Esophagus squamous epithelium (tissue), 5 donors: ENCODE data around the gene CCDC186. TPM values are rescaled to one million over a fixed set of nuclear protein-coding genes. Genes with fewer than 3 reads are reported as not detected.
A peak's percentile ranks its signal among the peaks of the same experiment; 100 is the strongest.

Experiments used
- DNase-seq: peaks from one replicate; lab custom pipeline; 2025; lab: John Stamatoyannopoulos, UW
- H3K27ac ChIP-seq, 4 donors: fragments of 200-600 bp; sonication (generic); one replicate each; pipeline ENCODE4 v1.5.1; 2016 to 2019; ENCODE audit warnings: mild to moderate bottlenecking in 1 of 4
- H3K27me3 ChIP-seq, 4 donors: fragments of 200-600 bp; sonication (generic); 1 replicate in 3 of 4; 2 replicates in 1 of 4; pipeline versions ENCODE4 v1.5.1 to v1.6.0; 2017 to 2021; ENCODE audit warnings: antibody characterized with exemption in 1 of 4
- H3K36me3 ChIP-seq, 3 donors: fragments of 200-600 bp; sonication (generic); one replicate each; pipeline ENCODE4 v1.5.1; 2016 to 2019
- H3K4me1 ChIP-seq, 3 donors: fragments of 200-600 bp; sonication (generic); one replicate each; pipeline ENCODE4 v1.5.1; 2017 to 2019
- H3K4me3 ChIP-seq, 4 donors: fragments of 200-600 bp; sonication (generic); 1 replicate in 3 of 4; 2 replicates in 1 of 4; pipeline ENCODE4 v1.5.1; 2016 to 2019; ENCODE audit warnings: mild to moderate bottlenecking in 2 of 4, moderate library complexity in 1 of 4
- H3K9me3 ChIP-seq, 3 donors: fragments of 200-600 bp; sonication (generic); one replicate each; pipeline ENCODE4 v1.5.1; 2016 to 2019
- POLR2A ChIP-seq, 4 donors: fragments of 450-650 bp; IDR thresholded peaks; one replicate each; pipeline ENCODE4 v1.6.1; 2017; ENCODE audit warnings: antibody characterized with exemption in 4 of 4, mild to moderate bottlenecking in 4 of 4, moderate library complexity in 3 of 4
- WGBS, 2 donors: methylation state at CpG; one replicate each; pipeline ENCODE4 v1.1.5; 2018; 5-methylcytosine and 5-hydroxymethylcytosine counted together
- intact Hi-C: fragments of 100-400 bp; cut with DNase I; formaldehyde crosslinking; loops from one replicate; pipeline ENCODE4 v1.15.0; 2022
- total RNA-seq, 4 donors: library from RNA; depleted of rRNA; stranded (reverse); fragments of >200 nt; gene quantifications; one replicate each; pipeline ENCODE4 v1.1.0, GENCODE V29; 2016
- TF ChIP-seq, protein P1 (sequence below), 6 experiments: fragments of 450-650 bp in 4 of 6; fragments of 200-600 bp in 2 of 6; sonication (generic) in 2 of 6; IDR thresholded peaks; one replicate each; pipeline ENCODE4 v1.5.1; 2016 to 2019; ENCODE audit warnings: antibody characterized with exemption in 6 of 6, mild to moderate bottlenecking in 4 of 6, moderate library complexity in 4 of 6
- donor health status: DM: yes; HTN: yes; CAD: no.

CCDC186 gene
- total RNA-seq, 4 donors from 2014 or later = 15.5 to 28.4 (median 23.5) TPM

DNA sequence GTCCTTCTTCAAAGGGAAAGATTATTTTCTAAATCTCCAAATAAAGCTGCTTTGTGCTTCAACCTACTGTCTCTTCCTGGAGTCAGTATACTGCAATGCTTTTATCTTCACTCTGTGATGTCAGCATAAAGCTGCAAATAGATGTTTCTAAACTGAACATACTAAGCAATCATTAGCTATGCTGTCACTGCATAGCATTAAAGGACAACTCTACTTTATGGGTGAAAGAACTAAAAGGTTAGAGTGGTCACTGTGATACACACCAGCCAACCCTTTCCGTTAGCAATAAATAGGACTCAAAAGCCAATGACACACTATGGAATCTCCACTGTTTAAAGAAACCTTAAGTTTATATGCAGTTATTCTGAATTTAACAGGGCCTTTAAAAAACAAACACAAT is 1.8 kb downstream of the CCDC186 start:
- peaks cover 4 to 14% (median 10%) of the 10 kb centered on the region in 3 donors for H3K9me3 ChIP-seq
- H3K27me3 ChIP-seq = no peaks in the 10 kb centered on the region
- H3K4me1 ChIP-seq = peaks cover 8 to 31% (median 16%) of the 10 kb centered on the region in 3 donors
- 18 to 22% methylated on average over 1 of the region's 1 CpG for WGBS, 2 donors
- DNase-seq = no peak
- H3K36me3 ChIP-seq = peaks cover 0 to 12% (median 0%) of the 10 kb centered on the region in 3 donors
- H3K4me3 ChIP-seq = peak overlapping the region in 3 of 4 donors; percentile 63 to 95 (median 91)
- TF ChIP-seq POLR2A (IDR thresholded peaks at IDR 0.05) = no peak
- TF ChIP-seq, protein P1, sequence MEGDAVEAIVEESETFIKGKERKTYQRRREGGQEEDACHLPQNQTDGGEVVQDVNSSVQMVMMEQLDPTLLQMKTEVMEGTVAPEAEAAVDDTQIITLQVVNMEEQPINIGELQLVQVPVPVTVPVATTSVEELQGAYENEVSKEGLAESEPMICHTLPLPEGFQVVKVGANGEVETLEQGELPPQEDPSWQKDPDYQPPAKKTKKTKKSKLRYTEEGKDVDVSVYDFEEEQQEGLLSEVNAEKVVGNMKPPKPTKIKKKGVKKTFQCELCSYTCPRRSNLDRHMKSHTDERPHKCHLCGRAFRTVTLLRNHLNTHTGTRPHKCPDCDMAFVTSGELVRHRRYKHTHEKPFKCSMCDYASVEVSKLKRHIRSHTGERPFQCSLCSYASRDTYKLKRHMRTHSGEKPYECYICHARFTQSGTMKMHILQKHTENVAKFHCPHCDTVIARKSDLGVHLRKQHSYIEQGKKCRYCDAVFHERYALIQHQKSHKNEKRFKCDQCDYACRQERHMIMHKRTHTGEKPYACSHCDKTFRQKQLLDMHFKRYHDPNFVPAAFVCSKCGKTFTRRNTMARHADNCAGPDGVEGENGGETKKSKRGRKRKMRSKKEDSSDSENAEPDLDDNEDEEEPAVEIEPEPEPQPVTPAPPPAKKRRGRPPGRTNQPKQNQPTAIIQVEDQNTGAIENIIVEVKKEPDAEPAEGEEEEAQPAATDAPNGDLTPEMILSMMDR (IDR thresholded peaks at IDR 0.05) = no peak
- peak overlapping the region in 2 of 4 donors; percentile 94 to 97 for H3K27ac ChIP-seq
- intact Hi-C loops = no loop called here

DNA sequence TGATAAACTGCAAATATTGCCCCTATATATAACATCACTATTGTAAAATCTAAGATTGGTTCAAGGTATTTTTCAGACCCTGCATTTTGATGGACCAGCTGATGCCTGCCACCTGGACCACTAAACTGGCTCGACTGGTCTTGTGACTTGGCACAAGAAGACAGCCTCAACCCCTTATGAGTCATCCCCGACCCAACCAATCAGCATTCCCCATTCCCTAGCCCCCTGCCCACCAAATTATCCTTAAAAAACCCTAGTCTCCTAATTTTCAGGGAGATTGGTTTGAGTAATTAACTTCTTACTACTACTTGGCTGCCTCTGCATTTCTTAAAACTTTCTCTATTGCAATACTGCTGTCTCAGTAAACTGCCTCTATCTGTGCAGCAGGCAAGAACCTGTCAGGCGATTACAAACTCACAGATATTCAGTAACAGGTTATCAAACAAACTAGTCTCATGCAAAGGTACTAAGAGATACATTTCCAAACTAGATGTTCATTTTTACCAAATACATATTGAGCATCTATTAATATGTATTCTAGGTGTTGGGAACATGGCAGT is 5.5 kb downstream of the CCDC186 start:
- TF ChIP-seq, protein P1 (IDR thresholded peaks at IDR 0.05) = no peak
- no peak for TF ChIP-seq POLR2A (IDR thresholded peaks at IDR 0.05)
- H3K9me3 ChIP-seq = peaks cover 4 to 14% (median 10%) of the 10 kb centered on the region in 3 donors
- peaks cover 0 to 12% (median 0%) of the 10 kb centered on the region in 3 donors for H3K36me3 ChIP-seq
- intact Hi-C loops = no loop called here
- H3K4me1 ChIP-seq = peaks cover 16 to 52% (median 18%) of the 10 kb centered on the region in 3 donors
- 80 to 94% methylated on average over 3 of the region's 3 CpGs for WGBS, 2 donors
- no peak overlapping the region for H3K4me3 ChIP-seq
- no peak for DNase-seq
- H3K27ac ChIP-seq = no peak overlapping the region
- no peaks in the 10 kb centered on the region for H3K27me3 ChIP-seq

GRCh38 chr10:114167985-114168384 is 6.0 kb downstream of the CCDC186 start:
- peaks cover 4 to 14% (median 10%) of the 10 kb centered on the region in 3 donors for H3K9me3 ChIP-seq
- no peak for TF ChIP-seq POLR2A (IDR thresholded peaks at IDR 0.05)
- TF ChIP-seq, protein P1 (IDR thresholded peaks at IDR 0.05) = no peak
- no peaks in the 10 kb centered on the region for H3K27me3 ChIP-seq
- H3K4me3 ChIP-seq = no peak overlapping the region
- intact Hi-C loops = no loop called here
- WGBS, 2 donors = 84 to 100% methylated on average over 3 of the region's 3 CpGs
- H3K36me3 ChIP-seq = peaks cover 0 to 12% (median 0%) of the 10 kb centered on the region in 3 donors
- H3K4me1 ChIP-seq = peaks cover 15 to 54% (median 16%) of the 10 kb centered on the region in 3 donors
- H3K27ac ChIP-seq = no peak overlapping the region
- no peak for DNase-seq

- peaks cover 5 to 42% (median 9%) of the 10 kb centered on the region in 3 donors for H3K4me1 ChIP-seq
- intact Hi-C loops = no loop called here
- H3K27me3 ChIP-seq = no peaks in the 10 kb centered on the region
- H3K36me3 ChIP-seq = peaks cover 0 to 26% (median 0%) of the 10 kb centered on the region in 3 donors
- no peak for DNase-seq
- H3K9me3 ChIP-seq = peaks cover 4 to 14% (median 10%) of the 10 kb centered on the region in 3 donors
- TF ChIP-seq, protein P1 (IDR thresholded peaks at IDR 0.05) = no peak
- no peak for TF ChIP-seq POLR2A (IDR thresholded peaks at IDR 0.05)
- H3K4me3 ChIP-seq = no peak overlapping the region
- WGBS, 2 donors = 45 to 51% methylated on average over 3 of the region's 3 CpGs
- peak overlapping the region in 1 of 4 donors; percentile 31 for H3K27ac ChIP-seq
Measured at GRCh38 chr10:114166494-114166893, 7.5 kb downstream of the CCDC186 start.

GRCh38 chr10:114166043-114166442 is 8.0 kb downstream of the CCDC186 start:
- no peak for DNase-seq
- 35 to 62% methylated on average over 3 of the region's 3 CpGs for WGBS, 2 donors
- intact Hi-C loops = no loop called here
- Histone ChIP-seq H3K4me1 (peaks cover 5 to 37% (median 9%) of the 10 kb centered on the region in 3 donors), H3K4me3 (no peak overlapping the region), H3K9me3 (peaks cover 4 to 14% (median 10%) of the 10 kb centered on the region in 3 donors), H3K27ac (peak overlapping the region in 2 of 4 donors; percentile 4 to 31), H3K27me3 (no peaks in the 10 kb centered on the region), H3K36me3 (peaks cover 0 to 31% (median 0%) of the 10 kb centered on the region in 3 donors)
- TF ChIP-seq, protein P1 (IDR thresholded peaks at IDR 0.05) = no peak
- no peak for TF ChIP-seq POLR2A (IDR thresholded peaks at IDR 0.05)
